ENCODE data around the gene KHDRBS2.

KHDRBS2 gene

DNA sequence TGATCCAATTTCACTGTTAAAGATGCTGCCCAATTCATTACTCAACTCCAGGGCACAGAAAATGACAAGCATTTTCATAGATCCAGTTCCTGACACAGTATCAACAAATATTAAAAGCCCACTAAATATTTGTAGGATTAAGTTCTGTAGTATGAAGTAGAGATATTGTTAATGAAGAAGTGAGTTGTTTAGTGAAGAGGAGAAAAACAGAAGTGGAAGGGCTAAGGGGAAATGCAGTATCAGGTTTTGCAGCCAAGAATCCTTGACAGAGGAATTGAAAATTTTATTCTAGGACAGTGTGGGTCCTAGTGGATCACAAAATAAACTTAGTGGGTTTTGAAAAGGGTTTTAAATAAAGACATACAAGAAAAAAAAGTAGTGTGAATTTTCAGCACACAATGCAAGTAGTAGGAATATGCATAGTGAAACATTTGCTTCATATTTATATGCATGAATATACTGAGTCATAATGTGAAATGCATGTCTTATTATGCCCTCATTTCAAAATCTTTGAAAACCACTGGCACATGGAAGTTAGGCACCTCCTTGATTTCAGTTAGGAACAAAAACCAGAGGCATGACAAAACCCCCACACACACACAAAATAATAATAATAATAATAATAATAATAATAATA is 338.6 kb downstream of the KHDRBS2 start:
- Histone ChIP-seq H3K27me3 (replicated peaks; ENCODE audit: control insufficient read depth, insufficient read depth, low read length) (no peaks in the 10 kb centered on the region), H3K9ac (ENCODE audit: low read length) (no peak overlapping the region), H3K4me1 (ENCODE audit: control insufficient read depth, insufficient read depth, low read length) (no peaks in the 10 kb centered on the region), H3K9me3 (ENCODE audit: control insufficient read depth, low read length) (no peaks in the 10 kb centered on the region), H3K4me3 (ENCODE audit: low read length) (no peak overlapping the region), H3K36me3 (ENCODE audit: control insufficient read depth, insufficient read depth, low read length, severe bottlenecking) (no peaks in the 10 kb centered on the region)
- no peak for DNase-seq (ENCODE audit: low read depth)

DNA sequence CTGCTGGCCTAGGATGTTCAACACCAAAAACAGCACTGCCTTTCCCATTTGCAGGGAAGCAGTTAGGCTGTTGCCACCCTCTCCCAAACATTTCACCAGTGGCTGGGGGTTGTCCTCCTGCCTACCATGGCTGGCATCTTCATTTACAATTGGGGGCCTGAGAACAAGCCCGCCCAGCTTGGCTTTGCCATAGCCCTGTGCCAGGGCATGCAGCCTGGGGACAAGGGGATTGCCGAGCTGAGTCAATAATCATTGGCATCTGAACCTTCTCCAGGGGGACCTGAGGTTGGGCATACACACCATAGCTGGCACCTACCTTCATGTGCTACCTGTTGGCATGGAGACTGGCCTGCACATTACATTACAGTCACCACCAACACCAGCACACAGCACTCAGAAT is 345.1 kb downstream of the KHDRBS2 start:
- H3K9ac ChIP-seq (ENCODE audit: low read length) = no peak overlapping the region
- H3K4me1 ChIP-seq (ENCODE audit: control insufficient read depth, insufficient read depth, low read length) = no peaks in the 10 kb centered on the region
- no peaks in the 10 kb centered on the region for H3K9me3 ChIP-seq (ENCODE audit: control insufficient read depth, low read length)
- DNase-seq (ENCODE audit: low read depth) = no peak
- H3K27me3 ChIP-seq (replicated peaks; ENCODE audit: control insufficient read depth, insufficient read depth, low read length) = no peaks in the 10 kb centered on the region
- H3K4me3 ChIP-seq (ENCODE audit: low read length) = no peak overlapping the region
- no peaks in the 10 kb centered on the region for H3K36me3 ChIP-seq (ENCODE audit: control insufficient read depth, insufficient read depth, low read length, severe bottlenecking)

- no peak for DNase-seq (ENCODE audit: low read depth)
- H3K4me3 ChIP-seq (ENCODE audit: low read length) = no peak overlapping the region
- no peaks in the 10 kb centered on the region for H3K36me3 ChIP-seq (ENCODE audit: control insufficient read depth, insufficient read depth, low read length, severe bottlenecking)
- H3K27me3 ChIP-seq (replicated peaks; ENCODE audit: control insufficient read depth, insufficient read depth, low read length) = no peaks in the 10 kb centered on the region
- H3K9ac ChIP-seq (ENCODE audit: low read length) = no peak overlapping the region
- H3K9me3 ChIP-seq (ENCODE audit: control insufficient read depth, low read length) = no peaks in the 10 kb centered on the region
- no peaks in the 10 kb centered on the region for H3K4me1 ChIP-seq (ENCODE audit: control insufficient read depth, insufficient read depth, low read length)
Measured at GRCh38 chr6:61935242-61935846, 350.7 kb downstream of the KHDRBS2 start.

- H3K36me3 ChIP-seq (ENCODE audit: control insufficient read depth, insufficient read depth, low read length, severe bottlenecking) = no peaks in the 10 kb centered on the region
- no peak overlapping the region for H3K4me3 ChIP-seq (ENCODE audit: low read length)
- H3K27me3 ChIP-seq (replicated peaks; ENCODE audit: control insufficient read depth, insufficient read depth, low read length) = no peaks in the 10 kb centered on the region
- H3K9me3 ChIP-seq (ENCODE audit: control insufficient read depth, low read length) = peaks cover 4% of the 10 kb centered on the region
- no peaks in the 10 kb centered on the region for H3K4me1 ChIP-seq (ENCODE audit: control insufficient read depth, insufficient read depth, low read length)
- H3K9ac ChIP-seq (ENCODE audit: low read length) = no peak overlapping the region
- DNase-seq (ENCODE audit: low read depth) = no peak
Measured at GRCh38 chr6:61909486-61909885, 376.5 kb downstream of the KHDRBS2 start.

DNA sequence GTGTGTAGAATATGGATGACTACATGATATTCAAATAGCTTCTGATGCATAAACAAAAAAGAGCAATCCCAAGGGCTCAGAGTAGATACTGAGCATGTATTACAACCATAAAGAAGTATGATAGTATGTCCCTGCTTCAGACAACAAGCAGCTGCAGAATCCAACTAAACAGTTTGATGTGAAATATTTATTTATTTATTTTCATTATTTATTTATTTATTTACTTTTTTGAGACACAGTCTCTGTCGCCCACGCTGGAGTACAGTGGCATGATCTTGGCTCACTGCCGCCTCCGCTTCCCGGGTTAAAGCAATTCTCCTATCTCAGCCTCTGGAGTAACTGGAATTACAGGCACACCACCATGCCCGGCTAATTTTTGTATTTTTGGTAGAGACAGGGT is 384.3 kb downstream of the KHDRBS2 start:
- Histone ChIP-seq H3K9ac (ENCODE audit: low read length) (no peak overlapping the region), H3K36me3 (ENCODE audit: control insufficient read depth, insufficient read depth, low read length, severe bottlenecking) (no peaks in the 10 kb centered on the region), H3K4me1 (ENCODE audit: control insufficient read depth, insufficient read depth, low read length) (no peaks in the 10 kb centered on the region), H3K9me3 (ENCODE audit: control insufficient read depth, low read length) (no peaks in the 10 kb centered on the region), H3K27me3 (replicated peaks; ENCODE audit: control insufficient read depth, insufficient read depth, low read length) (no peaks in the 10 kb centered on the region), H3K4me3 (ENCODE audit: low read length) (no peak overlapping the region)
- DNase-seq (ENCODE audit: low read depth) = no peak

DNA sequence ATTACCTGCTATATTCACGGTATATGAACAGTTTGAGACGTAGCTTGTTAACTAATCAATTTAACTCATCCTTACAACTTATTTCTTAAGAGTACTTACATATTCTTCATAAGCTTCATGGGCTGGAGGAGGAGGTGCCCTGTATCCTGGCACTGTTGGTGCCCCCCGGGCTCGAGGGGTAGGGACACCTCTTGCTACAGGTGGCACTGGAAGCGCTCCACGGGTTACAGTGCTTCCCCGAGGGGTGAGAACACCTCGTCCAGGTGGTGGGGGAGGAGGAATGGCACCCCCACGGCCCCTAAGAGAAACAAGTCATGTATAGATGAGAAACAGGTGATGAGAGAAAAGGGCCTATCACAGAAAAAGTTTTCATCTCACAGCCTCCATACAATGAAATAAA is 391.5 kb downstream of the KHDRBS2 start:
- Histone ChIP-seq H3K4me1 (ENCODE audit: control insufficient read depth, insufficient read depth, low read length) (no peaks in the 10 kb centered on the region), H3K27me3 (replicated peaks; ENCODE audit: control insufficient read depth, insufficient read depth, low read length) (no peaks in the 10 kb centered on the region), H3K36me3 (ENCODE audit: control insufficient read depth, insufficient read depth, low read length, severe bottlenecking) (no peaks in the 10 kb centered on the region), H3K4me3 (ENCODE audit: low read length) (no peak overlapping the region), H3K9me3 (ENCODE audit: control insufficient read depth, low read length) (no peaks in the 10 kb centered on the region), H3K9ac (ENCODE audit: low read length) (no peak overlapping the region)
- DNase-seq (ENCODE audit: low read depth) = no peak

DNA sequence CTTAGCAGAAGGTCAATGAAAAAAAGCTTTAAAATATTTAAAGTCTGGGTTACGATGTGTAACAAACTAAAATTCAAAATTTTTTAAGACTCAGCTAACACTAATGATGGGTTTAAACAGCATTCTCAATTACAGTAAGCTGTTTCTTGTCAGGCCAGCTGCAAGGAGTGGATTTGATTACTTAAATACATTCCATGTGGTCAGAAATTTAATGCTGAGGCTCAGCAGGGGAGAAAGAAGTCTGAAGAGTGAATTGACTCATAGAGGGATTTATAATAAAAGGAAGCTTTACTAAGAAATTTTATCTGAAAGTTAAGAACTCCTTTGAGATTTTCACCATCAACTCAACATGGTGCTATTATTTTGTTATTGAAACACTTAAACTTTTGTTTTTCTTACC is 398.6 kb downstream of the KHDRBS2 start:
- Histone ChIP-seq H3K4me3 (ENCODE audit: low read length) (no peak overlapping the region), H3K9ac (ENCODE audit: low read length) (no peak overlapping the region)
- DNase-seq (ENCODE audit: low read depth) = peak; percentile 0

GRCh38 chr6:61886608-61887259 is 399.3 kb downstream of the KHDRBS2 start:
- Histone ChIP-seq H3K4me3 (ENCODE audit: low read length) (no peak overlapping the region), H3K4me1 (ENCODE audit: control insufficient read depth, insufficient read depth, low read length) (no peaks in the 10 kb centered on the region), H3K9ac (ENCODE audit: low read length) (no peak overlapping the region), H3K9me3 (ENCODE audit: control insufficient read depth, low read length) (no peaks in the 10 kb centered on the region), H3K27me3 (replicated peaks; ENCODE audit: control insufficient read depth, insufficient read depth, low read length) (no peaks in the 10 kb centered on the region), H3K36me3 (ENCODE audit: control insufficient read depth, insufficient read depth, low read length, severe bottlenecking) (no peaks in the 10 kb centered on the region)
- no peak for DNase-seq (ENCODE audit: low read depth)

More for the DNA sequence above, 398.6 kb downstream of the KHDRBS2 start:
- Histone ChIP-seq H3K4me1 (ENCODE audit: control insufficient read depth, insufficient read depth, low read length) (no peaks in the 10 kb centered on the region), H3K27me3 (replicated peaks; ENCODE audit: control insufficient read depth, insufficient read depth, low read length) (no peaks in the 10 kb centered on the region), H3K36me3 (ENCODE audit: control insufficient read depth, insufficient read depth, low read length, severe bottlenecking) (no peaks in the 10 kb centered on the region), H3K9me3 (ENCODE audit: control insufficient read depth, low read length) (no peaks in the 10 kb centered on the region)

GRCh38 chr6:61869632-61870400 is 416.2 kb downstream of the KHDRBS2 start:
- Histone ChIP-seq H3K9ac (ENCODE audit: low read length) (no peak overlapping the region), H3K4me1 (ENCODE audit: control insufficient read depth, insufficient read depth, low read length) (no peaks in the 10 kb centered on the region), H3K27me3 (replicated peaks; ENCODE audit: control insufficient read depth, insufficient read depth, low read length) (no peaks in the 10 kb centered on the region), H3K36me3 (ENCODE audit: control insufficient read depth, insufficient read depth, low read length, severe bottlenecking) (no peaks in the 10 kb centered on the region), H3K4me3 (ENCODE audit: low read length) (no peak overlapping the region), H3K9me3 (ENCODE audit: control insufficient read depth, low read length) (peaks cover 4% of the 10 kb centered on the region)
- DNase-seq (ENCODE audit: low read depth) = no peak

GRCh38 chr6:61868507-61869080 is 417.4 kb downstream of the KHDRBS2 start:
- no peak overlapping the region for H3K9ac ChIP-seq (ENCODE audit: low read length)
- H3K27me3 ChIP-seq (replicated peaks; ENCODE audit: control insufficient read depth, insufficient read depth, low read length) = no peaks in the 10 kb centered on the region
- H3K36me3 ChIP-seq (ENCODE audit: control insufficient read depth, insufficient read depth, low read length, severe bottlenecking) = no peaks in the 10 kb centered on the region
- H3K4me1 ChIP-seq (ENCODE audit: control insufficient read depth, insufficient read depth, low read length) = no peaks in the 10 kb centered on the region
- DNase-seq (ENCODE audit: low read depth) = no peak
- H3K9me3 ChIP-seq (ENCODE audit: control insufficient read depth, low read length) = peaks cover 16% of the 10 kb centered on the region
- no peak overlapping the region for H3K4me3 ChIP-seq (ENCODE audit: low read length)

- H3K4me3 ChIP-seq (ENCODE audit: low read length) = no peak overlapping the region
- H3K9me3 ChIP-seq (ENCODE audit: control insufficient read depth, low read length) = peaks cover 21% of the 10 kb centered on the region
- DNase-seq (ENCODE audit: low read depth) = no peak
- H3K27me3 ChIP-seq (replicated peaks; ENCODE audit: control insufficient read depth, insufficient read depth, low read length) = no peaks in the 10 kb centered on the region
- H3K36me3 ChIP-seq (ENCODE audit: control insufficient read depth, insufficient read depth, low read length, severe bottlenecking) = no peaks in the 10 kb centered on the region
- H3K9ac ChIP-seq (ENCODE audit: low read length) = no peak overlapping the region
- no peaks in the 10 kb centered on the region for H3K4me1 ChIP-seq (ENCODE audit: control insufficient read depth, insufficient read depth, low read length)
Measured at GRCh38 chr6:61867635-61868034, 418.4 kb downstream of the KHDRBS2 start.

Data from adipocyte (in vitro differentiated cells).